MCF 10A (cell line): ENCODE results near the gene PCBD2. TPM values are rescaled to one million over a fixed set of nuclear protein-coding genes. Genes with fewer than 3 reads are reported as not detected.

Experiments used
- BruUV-seq: library from RNA; stranded (reverse); fragments of 400-500 nt; replicated peaks from 2 replicates; lab custom pipeline; 2021; lab: Mats Ljungman, UMichigan
- CTCF ChIA-PET: fragments of 300-600 bp; sonication (Branson Sonifier 250); formaldehyde crosslinking; extraction: SDS; loops from one replicate; lab custom pipeline; 2021; ENCODE audit warnings: antibody characterized with exemption, inconsistent platforms; lab: Yijun Ruan, JAX
- POLR2A ChIA-PET: fragments of 300-600, 350-650 bp; sonication (Branson Sonifier 250); formaldehyde crosslinking; extraction: SDS; loops from one replicate; lab custom pipeline; 2020; ENCODE audit warnings: antibody characterized with exemption, inconsistent platforms; lab: Yijun Ruan, JAX
- DNase-seq: peaks from one replicate; pipeline ENCODE4 v3.0.0-alpha.2; 2018; ENCODE audit not compliant: unreplicated experiment
- H3K27ac Mint-ChIP-seq: one replicate; pipeline ENCODE4 v1.8.0; 2022; ENCODE audit warnings: mild to moderate bottlenecking, low read depth, mixed read lengths; ENCODE audit not compliant: unreplicated experiment
- H3K27me3 Mint-ChIP-seq: one replicate; pipeline ENCODE4 v1.8.0; 2022; ENCODE audit warnings: mixed read lengths; ENCODE audit not compliant: insufficient read depth, unreplicated experiment
- H3K36me3 Mint-ChIP-seq: one replicate; pipeline ENCODE4 v1.8.0; 2022; ENCODE audit warnings: mild to moderate bottlenecking, moderate library complexity, mixed read lengths; ENCODE audit not compliant: insufficient read depth, unreplicated experiment
- H3K4me1 Mint-ChIP-seq: one replicate; pipeline ENCODE4 v1.8.0; 2022; ENCODE audit warnings: mixed read lengths; ENCODE audit not compliant: insufficient read depth, unreplicated experiment
- H3K4me3 Mint-ChIP-seq: one replicate; pipeline ENCODE4 v1.8.0; 2022; ENCODE audit warnings: mild to moderate bottlenecking, moderate library complexity, mixed read lengths; ENCODE audit not compliant: unreplicated experiment
- H3K9me3 Mint-ChIP-seq: one replicate; pipeline ENCODE4 v1.8.0; 2022; ENCODE audit warnings: mixed read lengths; ENCODE audit not compliant: unreplicated experiment
- CTCF ChIP-seq: fragments of 200-600 bp; IDR thresholded peaks from one replicate; pipeline ENCODE4 v1.8.0; 2022; ENCODE audit warnings: antibody characterized with exemption, mild to moderate bottlenecking; ENCODE audit not compliant: unreplicated experiment
- intact Hi-C: fragments of 100-400 bp; cut with micrococcal nuclease; formaldehyde crosslinking; loops from 2 replicates; pipeline ENCODE4 v1.14.1; 2022
- total RNA-seq: library from RNA; stranded (reverse); gene quantifications from 2 replicates; pipeline ENCODE4 v1.2.3, GENCODE V29; 2022

Gene PCBD2
- total RNA-seq, 1 experiment from 2014 or later: 27.3 TPM

DNA sequence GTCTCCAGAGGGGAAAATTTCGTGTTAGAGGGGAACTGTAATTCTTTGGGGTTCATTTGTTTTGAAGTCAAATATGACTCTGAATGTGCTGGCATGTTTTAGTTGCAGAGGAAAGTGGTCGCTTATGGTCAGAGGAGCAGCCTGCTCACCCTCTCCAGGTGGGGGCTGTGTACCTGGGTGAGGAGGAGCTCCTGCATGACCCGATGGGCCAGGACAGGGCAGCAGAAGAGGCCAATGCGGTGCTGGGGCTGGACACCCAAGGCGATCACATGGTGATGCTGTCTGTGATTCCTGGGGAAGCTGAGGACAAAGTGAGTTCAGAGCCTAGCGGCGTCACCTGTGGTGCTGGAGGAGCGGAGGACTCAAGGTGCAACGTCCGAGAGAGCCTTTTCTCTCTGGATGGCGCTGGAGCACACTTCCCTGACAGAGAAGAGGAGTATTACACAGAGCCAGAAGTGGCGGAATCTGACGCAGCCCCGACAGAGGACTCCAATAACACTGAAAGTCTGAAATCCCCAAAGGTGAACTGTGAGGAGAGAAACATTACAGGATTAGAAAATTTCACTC is 17.3 kb upstream of the PCBD2 start:
- DNase-seq: no peak
- Mint-ChIP-seq H3K9me3 (no peaks in the 10 kb centered on the region), H3K27ac (no peak overlapping the region), H3K4me1 (no peaks in the 10 kb centered on the region), H3K27me3 (no peaks in the 10 kb centered on the region), H3K4me3 (no peak overlapping the region), H3K36me3 (peaks cover 25% of the 10 kb centered on the region)
- no TSS peak for BruUV-seq
- intact Hi-C loops: no loop called here
- ChIA-PET CTCF (interaction anchor here (0.6 to 3.7 kb wide), 3 partner anchors 11 to 118 kb away, joined by 3 to 30 read pairs (median 6); partner anchors contain the start of gene PCBD2), POLR2A (interaction anchor here (3.2 kb wide), 1 partner anchor 14 kb away, joined by 16 read pairs; the partner anchor contains the start of gene TXNDC15)
- TF ChIP-seq CTCF: no peak

DNA sequence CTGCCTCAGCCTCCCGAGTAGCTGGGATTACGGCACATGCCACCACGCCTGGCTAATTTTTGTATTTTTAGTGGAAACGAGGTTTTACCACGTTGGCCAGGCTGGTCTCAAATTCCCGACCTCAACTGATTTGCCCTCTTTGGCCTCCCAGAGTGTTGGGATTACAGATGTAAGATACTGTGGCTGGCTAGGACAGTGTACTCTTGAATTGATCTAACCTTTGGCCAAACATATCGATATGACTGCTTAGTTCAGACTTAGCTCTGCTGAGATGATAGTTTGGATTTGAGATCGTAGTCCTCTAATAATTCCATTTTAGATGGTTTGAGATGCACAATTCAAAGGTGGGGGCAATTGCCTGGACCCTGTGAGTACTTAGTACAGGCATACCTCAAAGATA is 15.6 kb upstream of the PCBD2 start:
- no TSS peak for BruUV-seq
- H3K36me3 Mint-ChIP-seq: peaks cover 39% of the 10 kb centered on the region
- no peaks in the 10 kb centered on the region for H3K9me3 Mint-ChIP-seq
- intact Hi-C loops: no loop called here
- no peak overlapping the region for H3K27ac Mint-ChIP-seq
- ChIA-PET POLR2A (interaction anchor here (0.8 kb wide), 1 partner anchor 15 kb away, joined by 3 read pairs; no protein-coding TSS in a partner anchor), CTCF (interaction anchor here (0.6 to 1.0 kb wide), 3 partner anchors 11 to 223 kb away, joined by 3 to 4 read pairs (median 3); no protein-coding TSS in a partner anchor)
- DNase-seq: no peak
- no peaks in the 10 kb centered on the region for H3K4me1 Mint-ChIP-seq
- no peak overlapping the region for H3K4me3 Mint-ChIP-seq
- no peaks in the 10 kb centered on the region for H3K27me3 Mint-ChIP-seq
- no peak for TF ChIP-seq CTCF

DNA sequence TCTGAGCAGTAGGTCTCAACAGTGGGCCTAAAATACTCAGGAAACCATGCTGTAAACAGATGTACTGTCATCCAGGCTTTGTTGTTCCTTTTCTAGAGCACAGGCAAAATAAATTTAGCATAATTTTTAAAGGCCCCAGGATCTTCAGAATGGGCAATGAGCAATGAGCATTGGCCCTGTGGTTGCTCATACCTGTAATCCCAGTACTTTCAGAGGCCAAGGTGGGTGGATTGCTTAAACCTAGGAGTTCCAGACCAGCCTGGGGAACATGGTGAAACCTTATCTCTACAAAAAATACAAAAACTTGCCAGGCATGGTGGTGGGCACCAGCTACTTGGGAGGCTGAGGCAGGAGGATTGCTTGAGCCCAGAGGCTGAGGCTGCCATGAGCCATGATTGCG is 13.5 kb upstream of the PCBD2 start:
- ChIA-PET CTCF (interaction anchor here (0.6 to 1.9 kb wide), 7 partner anchors 10 to 588 kb away, joined by 3 to 8 read pairs (median 4); partner anchors contain the start of gene PCBD2), POLR2A (interaction anchor here (1.0 to 1.4 kb wide), 3 partner anchors 10 to 16 kb away, joined by 3 read pairs; partner anchors contain the start of gene PCBD2)
- no TSS peak for BruUV-seq
- H3K4me3 Mint-ChIP-seq: no peak overlapping the region
- H3K4me1 Mint-ChIP-seq: no peaks in the 10 kb centered on the region
- H3K9me3 Mint-ChIP-seq: no peaks in the 10 kb centered on the region
- intact Hi-C loops: no loop called here
- H3K27ac Mint-ChIP-seq: no peak overlapping the region
- TF ChIP-seq CTCF: no peak
- H3K36me3 Mint-ChIP-seq: peaks cover 58% of the 10 kb centered on the region
- DNase-seq: no peak
- no peaks in the 10 kb centered on the region for H3K27me3 Mint-ChIP-seq

- Mint-ChIP-seq H3K4me1 (no peaks in the 10 kb centered on the region), H3K27me3 (no peaks in the 10 kb centered on the region), H3K36me3 (peaks cover 64% of the 10 kb centered on the region), H3K9me3 (no peaks in the 10 kb centered on the region), H3K27ac (no peak overlapping the region), H3K4me3 (no peak overlapping the region)
- DNase-seq: no peak
- ChIA-PET POLR2A (interaction anchor here (1.0 to 1.4 kb wide), 3 partner anchors 9 to 17 kb away, joined by 3 read pairs; partner anchors contain the start of gene PCBD2), CTCF (interaction anchor here (0.6 to 1.9 kb wide), 5 partner anchors 9 to 23 kb away, joined by 3 to 8 read pairs (median 4); partner anchors contain the start of gene PCBD2)
- TF ChIP-seq CTCF: no peak
- BruUV-seq: no TSS peak
- intact Hi-C loops: no loop called here
Measured at GRCh38 chr5:134892282-134892681, 12.6 kb upstream of the PCBD2 start.
